Liver (tissue), 9 donors: ENCODE data around the gene ATG2B. TPM values are rescaled to one million over a fixed set of nuclear protein-coding genes. Genes with fewer than 3 reads are reported as not detected.

Experiments used
- DNase-seq: peaks from one replicate; pipeline ENCODE4 v3.0.0-alpha.2; 2017; ENCODE audit warnings: low spot score
- H3K27ac ChIP-seq, 2 donors: one replicate each; pipeline ENCODE4 v1.7.0; 2013; ENCODE audit warnings: inconsistent platforms in 2 of 2, low read length in 2 of 2, control low read depth in 1 of 2, low read depth in 1 of 2, mild to moderate bottlenecking in 1 of 2
- H3K27me3 ChIP-seq, 4 donors: one replicate each; pipeline versions ENCODE4 v1.6.1 to v1.7.0; 2013; ENCODE audit warnings: low read length in 3 of 4, inconsistent platforms in 1 of 4, mild to moderate bottlenecking in 1 of 4, moderate library complexity in 1 of 4; ENCODE audit not compliant: control insufficient read depth in 4 of 4, insufficient read depth in 4 of 4
- H3K36me3 ChIP-seq, 4 donors: one replicate each; pipeline versions ENCODE4 v1.6.1 to v1.7.0; 2013; ENCODE audit warnings: low read length in 3 of 4, mild to moderate bottlenecking in 3 of 4, low read depth in 1 of 4, moderate library complexity in 1 of 4; ENCODE audit not compliant: control insufficient read depth in 4 of 4, insufficient read depth in 3 of 4
- H3K4me1 ChIP-seq, 4 donors: one replicate each; pipeline versions ENCODE4 v1.6.1 to v1.7.0; 2013; ENCODE audit warnings: low read length in 3 of 4, mild to moderate bottlenecking in 3 of 4, moderate library complexity in 1 of 4; ENCODE audit not compliant: control insufficient read depth in 4 of 4, insufficient read depth in 4 of 4
- H3K4me3 ChIP-seq, 3 donors: one replicate each; pipeline versions ENCODE4 v1.6.1 to v1.7.0; 2013; ENCODE audit warnings: low read length in 3 of 3, control low read depth in 1 of 3, low read depth in 1 of 3, mild to moderate bottlenecking in 1 of 3
- H3K9ac ChIP-seq, 2 donors: one replicate each; pipeline ENCODE4 v1.7.0; 2013; ENCODE audit warnings: low read length in 2 of 2, mild to moderate bottlenecking in 2 of 2, moderate library complexity in 2 of 2, control low read depth in 1 of 2, low read depth in 1 of 2
- H3K9me3 ChIP-seq, 4 donors: one replicate each; pipeline versions ENCODE4 v1.6.1 to v1.7.0; 2013; ENCODE audit warnings: low read length in 3 of 4; ENCODE audit not compliant: control insufficient read depth in 4 of 4
- EGR1 ChIP-seq, 2 donors: IDR thresholded peaks; 2 replicates each; pipeline ENCODE4 v1.6.1; 2016 to 2018; ENCODE audit warnings: antibody characterized with exemption in 2 of 2, low read depth in 2 of 2
- FOXA1 ChIP-seq: IDR thresholded peaks from 2 replicates; pipeline ENCODE4 v1.6.1; 2016; ENCODE audit warnings: antibody characterized with exemption
- GABPA ChIP-seq, 2 donors: IDR thresholded peaks in 1 of 2; conservative IDR thresholded peaks in 1 of 2; 2 replicates each; pipeline ENCODE4 v1.6.1; 2016; ENCODE audit warnings: antibody characterized with exemption in 2 of 2, mild to moderate bottlenecking in 1 of 2, moderate library complexity in 1 of 2
- HNF4A ChIP-seq, 2 donors: conservative IDR thresholded peaks; 2 replicates each; pipeline ENCODE4 v1.6.1; 2016; ENCODE audit warnings: antibody characterized with exemption in 2 of 2, mild to moderate bottlenecking in 2 of 2
- HNF4G ChIP-seq: IDR thresholded peaks from 2 replicates; pipeline ENCODE4 v1.6.1; 2016; ENCODE audit warnings: antibody characterized with exemption
- JUND ChIP-seq, 2 donors: IDR thresholded peaks; 2 replicates each; pipeline ENCODE4 v1.6.1; 2016; ENCODE audit warnings: antibody characterized with exemption in 2 of 2
- RAD21 ChIP-seq, 2 donors: IDR thresholded peaks; 2 replicates each; pipeline ENCODE4 v1.6.1; 2016; ENCODE audit warnings: antibody characterized with exemption in 2 of 2, mild to moderate bottlenecking in 2 of 2
- YY1 ChIP-seq: IDR thresholded peaks from 2 replicates; pipeline ENCODE4 v1.6.1; 2016; ENCODE audit warnings: antibody characterized with exemption, mild to moderate bottlenecking
- whole genome bisulfite sequencing: extraction: QIAGEN DNeasy Blood & Tissue Kit; methylation state at CpG from one replicate; pipeline ENCODE4 v1.1.7; 2013; 5-methylcytosine and 5-hydroxymethylcytosine counted together
- polyA plus RNA-seq, 2 donors: library from polyadenylated mRNA; stranded (reverse) in 1 of 2; unstranded in 1 of 2; fragments of 200-250 nt in 1 of 2; fragments of >200 nt in 1 of 2; fragmentation: Nextera tagmentation in 1 of 2; extraction: Ambion mirVana in 1 of 2; gene quantifications; one replicate each; pipeline versions ENCODE4 v1.2.1 to v1.2.3, GENCODE V29; 2013 to 2015
- total RNA-seq, 2 donors: library from RNA; depleted of rRNA; stranded (reverse); fragments of >200 nt; gene quantifications; one replicate each; pipeline ENCODE4 v1.2.3, GENCODE V29; 2014
- TF ChIP-seq, protein P1 (sequence below): IDR thresholded peaks from 2 replicates; pipeline ENCODE4 v1.6.1; 2016; ENCODE audit warnings: antibody characterized with exemption
- TF ChIP-seq, protein P2 (sequence below): IDR thresholded peaks from 2 replicates; pipeline ENCODE4 v1.6.1; 2016; ENCODE audit warnings: antibody characterized with exemption, mild to moderate bottlenecking
- donor health status: healthy.
- donor health status: healthy.
- donor health status: healthy.
- donor health status: healthy.
- donor health status: healthy.

The ATG2B gene, protein sequence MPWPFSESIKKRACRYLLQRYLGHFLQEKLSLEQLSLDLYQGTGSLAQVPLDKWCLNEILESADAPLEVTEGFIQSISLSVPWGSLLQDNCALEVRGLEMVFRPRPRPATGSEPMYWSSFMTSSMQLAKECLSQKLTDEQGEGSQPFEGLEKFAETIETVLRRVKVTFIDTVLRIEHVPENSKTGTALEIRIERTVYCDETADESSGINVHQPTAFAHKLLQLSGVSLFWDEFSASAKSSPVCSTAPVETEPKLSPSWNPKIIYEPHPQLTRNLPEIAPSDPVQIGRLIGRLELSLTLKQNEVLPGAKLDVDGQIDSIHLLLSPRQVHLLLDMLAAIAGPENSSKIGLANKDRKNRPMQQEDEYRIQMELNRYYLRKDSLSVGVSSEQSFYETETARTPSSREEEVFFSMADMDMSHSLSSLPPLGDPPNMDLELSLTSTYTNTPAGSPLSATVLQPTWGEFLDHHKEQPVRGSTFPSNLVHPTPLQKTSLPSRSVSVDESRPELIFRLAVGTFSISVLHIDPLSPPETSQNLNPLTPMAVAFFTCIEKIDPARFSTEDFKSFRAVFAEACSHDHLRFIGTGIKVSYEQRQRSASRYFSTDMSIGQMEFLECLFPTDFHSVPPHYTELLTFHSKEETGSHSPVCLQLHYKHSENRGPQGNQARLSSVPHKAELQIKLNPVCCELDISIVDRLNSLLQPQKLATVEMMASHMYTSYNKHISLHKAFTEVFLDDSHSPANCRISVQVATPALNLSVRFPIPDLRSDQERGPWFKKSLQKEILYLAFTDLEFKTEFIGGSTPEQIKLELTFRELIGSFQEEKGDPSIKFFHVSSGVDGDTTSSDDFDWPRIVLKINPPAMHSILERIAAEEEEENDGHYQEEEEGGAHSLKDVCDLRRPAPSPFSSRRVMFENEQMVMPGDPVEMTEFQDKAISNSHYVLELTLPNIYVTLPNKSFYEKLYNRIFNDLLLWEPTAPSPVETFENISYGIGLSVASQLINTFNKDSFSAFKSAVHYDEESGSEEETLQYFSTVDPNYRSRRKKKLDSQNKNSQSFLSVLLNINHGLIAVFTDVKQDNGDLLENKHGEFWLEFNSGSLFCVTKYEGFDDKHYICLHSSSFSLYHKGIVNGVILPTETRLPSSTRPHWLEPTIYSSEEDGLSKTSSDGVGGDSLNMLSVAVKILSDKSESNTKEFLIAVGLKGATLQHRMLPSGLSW (N-terminal part only)
- total RNA-seq (10 to 100 TPM; 34.5 to 36.0 TPM), polyA plus RNA-seq (1 to 10 TPM; 4.7 to 6.5 TPM)

DNA sequence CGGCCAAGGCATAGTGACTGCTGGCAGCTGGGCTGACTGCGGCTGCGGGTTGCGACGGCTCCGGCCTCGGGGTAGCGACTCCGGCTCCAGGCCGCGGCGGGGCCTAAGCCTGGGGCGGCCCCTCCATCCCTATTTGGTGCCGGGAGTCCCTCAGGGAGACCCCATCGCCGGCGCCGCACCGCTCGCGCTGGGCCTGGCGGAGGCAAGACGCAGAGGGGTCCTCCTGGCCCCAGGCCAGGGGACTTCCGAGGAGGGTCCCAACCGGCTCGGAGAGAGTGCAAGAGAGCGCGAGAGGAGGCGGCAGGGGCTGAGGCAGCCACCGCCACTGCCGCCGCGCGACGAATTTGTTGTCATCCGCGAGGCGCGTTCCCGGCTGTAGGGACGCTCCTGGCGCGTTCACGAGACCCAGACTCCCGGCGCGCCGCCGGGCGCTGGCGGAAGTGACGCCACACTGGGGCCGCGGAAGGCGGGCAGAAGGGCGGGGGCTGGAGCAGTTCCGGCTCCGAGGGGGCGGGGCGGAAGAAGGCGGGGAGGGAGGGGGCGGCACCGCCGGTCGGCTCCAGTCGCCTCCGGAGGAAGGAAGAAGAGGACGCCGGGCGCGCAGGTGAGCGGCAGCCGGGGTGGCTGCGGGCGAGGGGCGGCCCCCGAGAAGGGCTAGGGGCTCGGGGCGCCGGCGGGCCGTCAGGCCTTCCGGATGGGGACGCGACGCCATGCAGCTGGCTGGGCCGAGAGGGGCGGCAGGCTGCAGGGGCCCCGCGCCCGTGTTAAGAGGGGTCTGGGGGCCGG is at the start of gene ATG2B, which contains the start of gene GSKIP:
ATG2B (minus strand) TSS at position 377 of the 786 bp plus-strand sequence; CDS start at position 12, 365 bp downstream.
GSKIP (plus strand) TSS at position 562 of the 786 bp plus-strand sequence. CDS start 18,722 bp downstream, outside the sequence.
- no peaks in the 10 kb centered on the region for H3K9me3 ChIP-seq
- H3K27ac ChIP-seq: peak within 1 kb of the TSS; percentile 94 to 98
- peak; percentile 97 for DNase-seq
- WGBS: under 1% methylated on average over 92 of the region's 92 CpGs
- H3K4me3 ChIP-seq: peak within 1 kb of the TSS; percentile 92 to 97 (median 95)
- no peaks in the 10 kb centered on the region for H3K27me3 ChIP-seq
- peak within 1 kb of the TSS; percentile 86 to 96 for H3K9ac ChIP-seq
- H3K36me3 ChIP-seq: no peaks in the 10 kb centered on the region
- TF ChIP-seq EGR1 (IDR thresholded peaks at IDR 0.05; ENCODE audit: low read depth in 2 of 2) (peak in 1 of 2 donors; percentile 11), HNF4G (no peak), GABPA (IDR thresholded peaks at IDR 0.05 in 1 of 2, conservative IDR thresholded peaks at IDR 0.05 in 1 of 2) (peak; percentile 77 to 92)
- H3K4me1 ChIP-seq: peaks cover 4 to 23% (median 20%) of the 10 kb centered on the region in 4 donors

DNA sequence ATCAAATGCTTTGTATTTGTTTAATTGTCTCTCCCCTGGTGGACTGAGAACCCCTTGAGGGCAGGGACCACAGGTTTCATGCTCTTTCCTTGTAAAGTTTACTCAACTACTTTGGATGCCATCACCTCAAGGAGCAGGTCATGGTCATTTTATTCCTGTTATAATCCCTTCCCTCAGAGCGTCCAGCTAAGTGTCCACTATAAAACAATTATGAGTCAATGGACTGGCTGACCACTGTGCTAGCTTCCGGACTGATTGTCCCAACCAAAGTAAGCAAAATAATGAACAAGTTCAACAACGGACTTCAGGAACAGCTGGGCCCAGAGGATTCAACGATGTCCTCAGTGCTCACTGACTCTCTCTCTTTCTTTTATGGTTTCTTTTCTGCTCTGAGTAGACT is 47.0 kb upstream of the ATG2B start:
- H3K9ac ChIP-seq: no peak overlapping the region

DNA sequence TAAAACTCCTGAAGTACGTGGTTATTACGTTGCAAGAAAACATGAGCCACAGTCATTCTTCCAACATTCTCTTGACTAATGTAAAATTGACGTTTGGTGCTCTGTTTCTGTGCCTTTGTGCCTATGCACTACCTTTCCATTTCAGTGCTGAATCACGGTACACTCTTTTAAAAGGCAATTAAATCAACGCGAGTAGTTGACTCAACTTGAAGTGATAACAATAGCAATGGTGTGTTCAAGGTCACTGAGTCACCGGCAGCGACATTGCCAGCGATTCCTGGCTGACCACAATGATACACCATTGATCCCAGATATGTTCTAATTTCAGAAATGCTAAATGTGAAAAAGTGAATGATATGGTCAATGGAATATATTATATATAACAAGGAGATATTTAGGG is 46.6 kb upstream of the ATG2B start:
- no peak for DNase-seq
- Histone ChIP-seq H3K36me3 (no peaks in the 10 kb centered on the region), H3K9ac (no peak overlapping the region), H3K27me3 (no peaks in the 10 kb centered on the region), H3K4me1 (no peaks in the 10 kb centered on the region), H3K4me3 (no peak overlapping the region), H3K27ac (no peak overlapping the region), H3K9me3 (no peaks in the 10 kb centered on the region)
- TF ChIP-seq YY1: no peak
- TF ChIP-seq, protein P1, sequence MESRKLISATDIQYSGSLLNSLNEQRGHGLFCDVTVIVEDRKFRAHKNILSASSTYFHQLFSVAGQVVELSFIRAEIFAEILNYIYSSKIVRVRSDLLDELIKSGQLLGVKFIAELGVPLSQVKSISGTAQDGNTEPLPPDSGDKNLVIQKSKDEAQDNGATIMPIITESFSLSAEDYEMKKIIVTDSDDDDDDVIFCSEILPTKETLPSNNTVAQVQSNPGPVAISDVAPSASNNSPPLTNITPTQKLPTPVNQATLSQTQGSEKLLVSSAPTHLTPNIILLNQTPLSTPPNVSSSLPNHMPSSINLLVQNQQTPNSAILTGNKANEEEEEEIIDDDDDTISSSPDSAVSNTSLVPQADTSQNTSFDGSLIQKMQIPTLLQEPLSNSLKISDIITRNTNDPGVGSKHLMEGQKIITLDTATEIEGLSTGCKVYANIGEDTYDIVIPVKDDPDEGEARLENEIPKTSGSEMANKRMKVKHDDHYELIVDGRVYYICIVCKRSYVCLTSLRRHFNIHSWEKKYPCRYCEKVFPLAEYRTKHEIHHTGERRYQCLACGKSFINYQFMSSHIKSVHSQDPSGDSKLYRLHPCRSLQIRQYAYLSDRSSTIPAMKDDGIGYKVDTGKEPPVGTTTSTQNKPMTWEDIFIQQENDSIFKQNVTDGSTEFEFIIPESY: no peak
- TF ChIP-seq, protein P2, sequence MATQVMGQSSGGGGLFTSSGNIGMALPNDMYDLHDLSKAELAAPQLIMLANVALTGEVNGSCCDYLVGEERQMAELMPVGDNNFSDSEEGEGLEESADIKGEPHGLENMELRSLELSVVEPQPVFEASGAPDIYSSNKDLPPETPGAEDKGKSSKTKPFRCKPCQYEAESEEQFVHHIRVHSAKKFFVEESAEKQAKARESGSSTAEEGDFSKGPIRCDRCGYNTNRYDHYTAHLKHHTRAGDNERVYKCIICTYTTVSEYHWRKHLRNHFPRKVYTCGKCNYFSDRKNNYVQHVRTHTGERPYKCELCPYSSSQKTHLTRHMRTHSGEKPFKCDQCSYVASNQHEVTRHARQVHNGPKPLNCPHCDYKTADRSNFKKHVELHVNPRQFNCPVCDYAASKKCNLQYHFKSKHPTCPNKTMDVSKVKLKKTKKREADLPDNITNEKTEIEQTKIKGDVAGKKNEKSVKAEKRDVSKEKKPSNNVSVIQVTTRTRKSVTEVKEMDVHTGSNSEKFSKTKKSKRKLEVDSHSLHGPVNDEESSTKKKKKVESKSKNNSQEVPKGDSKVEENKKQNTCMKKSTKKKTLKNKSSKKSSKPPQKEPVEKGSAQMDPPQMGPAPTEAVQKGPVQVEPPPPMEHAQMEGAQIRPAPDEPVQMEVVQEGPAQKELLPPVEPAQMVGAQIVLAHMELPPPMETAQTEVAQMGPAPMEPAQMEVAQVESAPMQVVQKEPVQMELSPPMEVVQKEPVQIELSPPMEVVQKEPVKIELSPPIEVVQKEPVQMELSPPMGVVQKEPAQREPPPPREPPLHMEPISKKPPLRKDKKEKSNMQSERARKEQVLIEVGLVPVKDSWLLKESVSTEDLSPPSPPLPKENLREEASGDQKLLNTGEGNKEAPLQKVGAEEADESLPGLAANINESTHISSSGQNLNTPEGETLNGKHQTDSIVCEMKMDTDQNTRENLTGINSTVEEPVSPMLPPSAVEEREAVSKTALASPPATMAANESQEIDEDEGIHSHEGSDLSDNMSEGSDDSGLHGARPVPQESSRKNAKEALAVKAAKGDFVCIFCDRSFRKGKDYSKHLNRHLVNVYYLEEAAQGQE: no peak
- no peak for TF ChIP-seq JUND (IDR thresholded peaks at IDR 0.05)
- TF ChIP-seq RAD21 (IDR thresholded peaks at IDR 0.05): no peak
- WGBS: 93% methylated on average over 9 of the region's 9 CpGs

More for the DNA sequence above, 47.0 kb upstream of the ATG2B start:
- DNase-seq: no peak
- Histone ChIP-seq H3K27me3 (no peaks in the 10 kb centered on the region), H3K36me3 (no peaks in the 10 kb centered on the region), H3K4me1 (no peaks in the 10 kb centered on the region), H3K9me3 (no peaks in the 10 kb centered on the region), H3K4me3 (no peak overlapping the region), H3K27ac (no peak overlapping the region)
- WGBS: 95% methylated on average over 4 of the region's 4 CpGs
- TF ChIP-seq FOXA1: no peak
- TF ChIP-seq HNF4A (conservative IDR thresholded peaks at IDR 0.05): no peak
- TF ChIP-seq GABPA (IDR thresholded peaks at IDR 0.05 in 1 of 2, conservative IDR thresholded peaks at IDR 0.05 in 1 of 2): no peak
